Gastroesophageal sphincter (tissue), 4 donors: ENCODE results near the gene GABARAP. TPM values are rescaled to one million over a fixed set of nuclear protein-coding genes. Genes with fewer than 3 reads are reported as not detected.

Experiments used
- ATAC-seq: fragments of 150-250 bp; one replicate; pipeline ENCODE4 v1.9.1; 2016; ENCODE audit warnings: mild to moderate bottlenecking, moderate library complexity
- H3K27ac ChIP-seq, 4 donors: fragments of 200-600 bp; sonication (generic) in 3 of 4; 1 replicate in 3 of 4; 2 replicates in 1 of 4; pipeline ENCODE4 v1.5.1; 2016 to 2019
- H3K27me3 ChIP-seq: fragments of 200-600 bp; sonication (generic); one replicate; pipeline ENCODE4 v1.5.1; 2019
- H3K36me3 ChIP-seq, 2 donors: fragments of 200-600 bp; sonication (generic); one replicate each; pipeline ENCODE4 v1.5.1; 2019; ENCODE audit warnings: control low read depth in 1 of 2
- H3K4me1 ChIP-seq, 3 donors: fragments of 200-600 bp; sonication (generic); 1 replicate in 2 of 3; 2 replicates in 1 of 3; pipeline ENCODE4 v1.5.1; 2016 to 2019; ENCODE audit warnings: control low read depth in 2 of 3
- H3K4me3 ChIP-seq, 2 donors: fragments of 200-600 bp; sonication (generic); one replicate each; pipeline ENCODE4 v1.5.1; 2019; ENCODE audit warnings: mild to moderate bottlenecking in 1 of 2, moderate library complexity in 1 of 2
- H3K9me3 ChIP-seq, 3 donors: fragments of 200-600 bp; sonication (generic); one replicate each; pipeline ENCODE4 v1.5.1; 2017 to 2019; ENCODE audit warnings: control low read depth in 2 of 3
- CTCF ChIP-seq, 4 experiments: fragments of 200-600 bp in 2 of 4; fragments of 450-650 bp in 2 of 4; sonication (generic) in 1 of 4; IDR thresholded peaks; one replicate each; pipeline ENCODE4 v1.5.1; 2017 to 2019; ENCODE audit warnings: antibody characterized with exemption in 4 of 4, mild to moderate bottlenecking in 2 of 4, moderate library complexity in 2 of 4
- EP300 ChIP-seq: sonication (generic); formaldehyde crosslinking; IDR thresholded peaks from one replicate; pipeline ENCODE4 v1.6.1; 2017; ENCODE audit warnings: antibody characterized with exemption, mild to moderate bottlenecking
- POLR2A ChIP-seq, 2 donors: fragments of 450-650 bp; IDR thresholded peaks; one replicate each; pipeline ENCODE4 v1.6.1; 2017; ENCODE audit warnings: antibody characterized with exemption in 2 of 2, mild to moderate bottlenecking in 2 of 2, moderate library complexity in 1 of 2
- POLR2AphosphoS5 ChIP-seq: sonication (generic); formaldehyde crosslinking; IDR thresholded peaks from one replicate; pipeline ENCODE4 v1.6.1; 2017; ENCODE audit warnings: antibody characterized with exemption
- WGBS, 2 donors: methylation state at CpG; one replicate each; pipeline ENCODE4 v1.1.5; 2018; ENCODE audit warnings: low coverage in 1 of 2; 5-methylcytosine and 5-hydroxymethylcytosine counted together
- total RNA-seq, 4 donors: library from RNA; depleted of rRNA; stranded (reverse); fragments of >200 nt; gene quantifications; one replicate each; pipeline ENCODE4 v1.1.0, GENCODE V29; 2016

GABARAP gene
- total RNA-seq, 4 donors from 2014 or later = 289 to 437 (median 386) TPM

- Histone ChIP-seq H3K27me3 (no peaks in the 10 kb centered on the region), H3K4me3 (no peak overlapping the region), H3K27ac (peak overlapping the region in 1 of 4 donors; percentile 84), H3K36me3 (peaks cover 0 to 49% of the 10 kb centered on the region in 2 donors), H3K9me3 (no peaks in the 10 kb centered on the region), H3K4me1 (peaks cover 0 to 48% (median 3%) of the 10 kb centered on the region in 3 donors)
- no peak for TF ChIP-seq EP300
- no peak for TF ChIP-seq POLR2AphosphoS5
- TF ChIP-seq CTCF (IDR thresholded peaks at IDR 0.05) = no peak
- no peak for TF ChIP-seq POLR2A (IDR thresholded peaks at IDR 0.05)
- no peak for ATAC-seq
- WGBS, 2 donors = 94% methylated on average over 3 of the region's 16 CpGs; no CpG with 5 or more reads in 1 of the 2 donors
These were observed 38.9 kb downstream of the GABARAP start for GRCh38 chr17:7203391-7203790.

GRCh38 chr17:7196651-7197401 is 45.4 kb downstream of the GABARAP start:
- Histone ChIP-seq H3K27me3 (no peaks in the 10 kb centered on the region), H3K4me3 (no peak overlapping the region), H3K4me1 (no peaks in the 10 kb centered on the region), H3K36me3 (peaks cover 0 to 85% of the 10 kb centered on the region in 2 donors), H3K27ac (no peak overlapping the region), H3K9me3 (no peaks in the 10 kb centered on the region)
- no peak for ATAC-seq
- TF ChIP-seq POLR2A (IDR thresholded peaks at IDR 0.05) (no peak), POLR2AphosphoS5 (no peak), CTCF (IDR thresholded peaks at IDR 0.05) (no peak), EP300 (no peak)
- 82 to 84% methylated on average over 3 to 4 of the region's 22 CpGs for WGBS, 2 donors

GRCh38 chr17:7195971-7196370 is 46.3 kb downstream of the GABARAP start:
- Histone ChIP-seq H3K4me1 (no peaks in the 10 kb centered on the region), H3K9me3 (no peaks in the 10 kb centered on the region), H3K27ac (no peak overlapping the region), H3K27me3 (no peaks in the 10 kb centered on the region), H3K36me3 (peaks cover 0 to 85% of the 10 kb centered on the region in 2 donors), H3K4me3 (no peak overlapping the region)
- ATAC-seq = no peak
- no peak for TF ChIP-seq POLR2A (IDR thresholded peaks at IDR 0.05)
- 60% methylated on average over 1 of the region's 12 CpGs; no CpG with 5 or more reads in 1 of the 2 donors for WGBS, 2 donors

- no peak overlapping the region for H3K4me3 ChIP-seq
- TF ChIP-seq CTCF (IDR thresholded peaks at IDR 0.05) (no peak), POLR2A (IDR thresholded peaks at IDR 0.05) (no peak), EP300 (no peak)
- no peaks in the 10 kb centered on the region for H3K9me3 ChIP-seq
- no peak for ATAC-seq
- 64 to 80% methylated on average over 6 to 12 of the region's 12 CpGs for WGBS, 2 donors
- H3K27ac ChIP-seq = no peak overlapping the region
- no peaks in the 10 kb centered on the region for H3K27me3 ChIP-seq
- H3K4me1 ChIP-seq = no peaks in the 10 kb centered on the region
- H3K36me3 ChIP-seq = peaks cover 0 to 75% of the 10 kb centered on the region in 2 donors
These were observed 49.8 kb downstream of the GABARAP start for GRCh38 chr17:7192271-7192937.

- WGBS, 2 donors = 58 to 65% methylated on average over 9 to 16 of the region's 26 CpGs
- Histone ChIP-seq H3K27ac (peak overlapping the region in 1 of 4 donors; percentile 29), H3K9me3 (no peaks in the 10 kb centered on the region), H3K4me1 (no peaks in the 10 kb centered on the region), H3K27me3 (no peaks in the 10 kb centered on the region), H3K36me3 (peaks cover 0 to 68% of the 10 kb centered on the region in 2 donors), H3K4me3 (no peak overlapping the region)
- ATAC-seq = peak; percentile 59
- no peak for TF ChIP-seq POLR2A (IDR thresholded peaks at IDR 0.05)
- no peak for TF ChIP-seq EP300
- no peak for TF ChIP-seq CTCF (IDR thresholded peaks at IDR 0.05)
- no peak for TF ChIP-seq POLR2AphosphoS5
These were observed 50.5 kb downstream of the GABARAP start for GRCh38 chr17:7191571-7192270.
